Medulla oblongata (tissue), 1 donor: ENCODE data around the gene FAXDC2.
A peak's percentile ranks its signal among the peaks of the same experiment; 100 is the strongest.

Source experiments
- DNase-seq: peaks from one replicate; pipeline ENCODE4 v3.0.0-alpha.2; 2015; ENCODE audit errors: extremely low spot score

FAXDC2 gene, protein sequence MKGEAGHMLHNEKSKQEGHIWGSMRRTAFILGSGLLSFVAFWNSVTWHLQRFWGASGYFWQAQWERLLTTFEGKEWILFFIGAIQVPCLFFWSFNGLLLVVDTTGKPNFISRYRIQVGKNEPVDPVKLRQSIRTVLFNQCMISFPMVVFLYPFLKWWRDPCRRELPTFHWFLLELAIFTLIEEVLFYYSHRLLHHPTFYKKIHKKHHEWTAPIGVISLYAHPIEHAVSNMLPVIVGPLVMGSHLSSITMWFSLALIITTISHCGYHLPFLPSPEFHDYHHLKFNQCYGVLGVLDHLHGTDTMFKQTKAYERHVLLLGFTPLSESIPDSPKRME

DNA sequence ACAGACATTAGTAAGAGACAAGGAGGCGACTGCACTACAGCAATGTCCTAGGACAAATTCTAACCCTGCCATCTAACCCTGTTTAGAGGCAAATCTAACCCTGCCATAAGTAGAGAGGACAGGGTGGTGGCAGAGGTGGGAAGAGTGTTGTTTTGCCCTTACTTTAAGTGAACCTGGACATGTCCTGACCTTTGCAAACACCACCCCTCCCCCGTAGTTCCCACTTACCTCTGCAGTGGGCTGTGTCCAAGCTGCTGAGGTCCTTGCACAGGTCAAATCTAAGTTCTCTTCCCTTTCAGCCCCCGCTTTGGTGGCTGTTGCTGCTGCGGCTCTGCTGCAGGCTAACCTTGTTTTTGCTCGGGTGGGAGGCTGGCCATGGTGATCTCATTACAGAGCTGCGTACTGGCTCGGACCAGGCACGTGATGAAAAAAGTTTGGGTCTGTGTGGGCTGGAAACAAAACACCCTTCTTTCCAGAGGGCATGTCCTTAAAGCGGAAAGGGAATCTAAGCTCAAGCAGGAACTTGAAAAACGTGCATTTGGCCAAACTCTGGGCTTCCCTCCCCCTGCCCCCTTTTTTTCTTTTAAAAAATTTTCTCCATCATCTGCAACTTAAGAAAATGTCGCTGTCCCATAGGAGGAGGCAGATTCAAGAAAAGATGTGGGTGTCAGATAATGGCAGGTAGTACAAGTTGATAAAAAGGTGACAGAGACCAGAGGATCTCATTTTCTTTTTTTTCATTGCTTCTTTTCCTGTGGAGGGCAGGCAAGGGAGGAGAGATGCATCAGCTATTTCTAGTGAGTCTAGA lies at the start of gene FAXDC2:
FAXDC2 (minus strand) TSS at position 349 of the 808 bp plus-strand sequence. CDS start 12,425 bp downstream, outside the sequence.
- peak; percentile 93 for DNase-seq

DNA sequence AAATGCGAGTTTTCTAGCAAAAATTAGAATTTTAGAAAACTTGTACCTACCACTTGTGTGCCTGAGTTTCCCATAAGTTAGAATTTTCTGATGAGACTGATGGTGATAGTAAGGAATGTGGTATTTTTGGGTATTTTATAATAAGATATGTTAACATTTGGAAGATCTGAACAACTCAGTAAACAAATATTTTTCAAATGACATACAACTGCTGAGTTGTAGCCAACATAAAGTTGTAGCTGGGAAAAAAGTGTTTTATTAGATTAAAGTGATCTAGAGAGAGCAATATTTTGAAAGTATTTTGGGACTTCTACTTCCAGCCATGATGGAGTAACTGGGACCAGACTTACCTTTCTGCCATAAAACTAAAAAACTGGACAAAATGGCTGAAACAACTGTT lies 49.7 kb upstream of the FAXDC2 start:
- no peak for DNase-seq

DNA sequence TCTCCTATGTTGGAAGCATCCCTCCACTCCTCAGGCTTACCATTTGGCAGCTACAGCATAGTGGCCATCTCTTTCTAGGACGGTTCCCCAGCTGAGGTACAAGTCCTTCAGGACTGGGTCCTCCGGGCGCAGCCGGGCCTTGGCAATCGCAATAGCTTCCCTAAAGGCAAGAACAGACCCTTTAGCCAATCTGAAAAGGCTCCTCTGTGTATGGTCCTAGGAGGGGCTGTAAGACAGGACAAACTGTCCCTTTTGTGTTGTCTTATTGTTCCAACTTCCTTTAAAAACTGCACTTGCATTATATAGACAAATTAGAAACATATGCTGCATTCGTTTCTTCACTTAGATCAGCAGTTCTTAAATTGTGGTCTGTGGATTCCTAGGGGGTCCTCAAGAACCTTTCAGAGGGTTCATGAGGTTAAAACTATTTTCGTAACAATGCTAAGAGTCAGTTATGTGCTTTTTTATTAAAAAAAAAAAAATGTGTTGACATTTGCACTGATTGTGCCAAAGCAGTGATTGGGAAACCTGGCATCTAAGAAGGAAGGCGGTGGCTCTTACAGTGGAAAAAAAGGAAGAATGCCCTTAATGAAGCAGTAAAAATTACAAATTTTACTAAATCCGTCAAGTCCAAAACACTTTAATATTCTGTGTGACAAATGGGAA lies 48.9 kb upstream of the FAXDC2 start:
- DNase-seq = no peak

DNA sequence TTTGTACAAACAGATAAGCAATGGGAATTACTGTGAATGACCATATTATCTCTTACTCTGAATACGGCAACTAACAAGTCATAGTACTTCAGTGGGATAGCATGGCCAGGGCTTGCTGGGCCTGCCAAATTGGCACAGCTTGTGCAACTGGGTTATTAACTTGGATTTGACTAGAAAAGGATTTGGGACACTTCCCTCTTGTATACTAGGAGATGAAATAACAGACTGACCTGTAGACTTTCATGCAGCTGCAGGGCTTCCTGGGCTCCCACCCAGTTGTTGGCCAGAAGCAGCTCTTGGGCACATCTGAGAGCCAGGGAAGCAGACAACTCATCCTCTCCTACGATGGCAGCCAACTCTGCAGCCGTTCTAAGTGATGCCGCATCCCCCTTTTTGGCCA lies 47.8 kb upstream of the FAXDC2 start:
- peak; percentile 24 for DNase-seq

DNA sequence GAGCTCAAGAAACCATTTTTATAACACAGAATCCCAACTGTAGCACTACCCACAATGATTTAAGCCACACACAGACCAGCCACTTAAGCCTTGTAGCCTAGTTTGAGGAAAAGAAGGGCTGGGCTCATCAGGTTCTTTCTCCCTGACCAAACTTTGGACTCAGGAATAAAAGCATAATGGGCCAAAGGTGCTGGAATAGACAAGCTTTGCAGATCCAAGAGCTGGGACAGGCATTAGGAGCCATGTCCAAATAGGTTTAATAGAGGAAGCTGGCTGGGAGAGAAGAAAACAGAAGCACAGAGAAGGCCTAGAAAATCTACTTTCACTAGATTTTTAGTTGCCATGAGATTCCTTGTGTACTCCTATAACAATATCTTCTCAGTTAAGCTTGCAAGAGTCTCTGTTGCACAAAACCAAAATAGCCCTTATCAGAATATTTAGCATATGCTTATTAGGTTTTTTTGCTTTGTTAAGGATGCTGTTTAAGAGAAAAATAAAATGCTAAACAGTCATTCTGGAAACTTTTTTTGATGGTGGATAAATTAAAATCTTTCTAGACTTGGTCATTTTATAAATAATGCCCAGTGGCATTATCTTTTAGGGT lies 46.3 kb upstream of the FAXDC2 start:
- DNase-seq = peak; percentile 17

DNA sequence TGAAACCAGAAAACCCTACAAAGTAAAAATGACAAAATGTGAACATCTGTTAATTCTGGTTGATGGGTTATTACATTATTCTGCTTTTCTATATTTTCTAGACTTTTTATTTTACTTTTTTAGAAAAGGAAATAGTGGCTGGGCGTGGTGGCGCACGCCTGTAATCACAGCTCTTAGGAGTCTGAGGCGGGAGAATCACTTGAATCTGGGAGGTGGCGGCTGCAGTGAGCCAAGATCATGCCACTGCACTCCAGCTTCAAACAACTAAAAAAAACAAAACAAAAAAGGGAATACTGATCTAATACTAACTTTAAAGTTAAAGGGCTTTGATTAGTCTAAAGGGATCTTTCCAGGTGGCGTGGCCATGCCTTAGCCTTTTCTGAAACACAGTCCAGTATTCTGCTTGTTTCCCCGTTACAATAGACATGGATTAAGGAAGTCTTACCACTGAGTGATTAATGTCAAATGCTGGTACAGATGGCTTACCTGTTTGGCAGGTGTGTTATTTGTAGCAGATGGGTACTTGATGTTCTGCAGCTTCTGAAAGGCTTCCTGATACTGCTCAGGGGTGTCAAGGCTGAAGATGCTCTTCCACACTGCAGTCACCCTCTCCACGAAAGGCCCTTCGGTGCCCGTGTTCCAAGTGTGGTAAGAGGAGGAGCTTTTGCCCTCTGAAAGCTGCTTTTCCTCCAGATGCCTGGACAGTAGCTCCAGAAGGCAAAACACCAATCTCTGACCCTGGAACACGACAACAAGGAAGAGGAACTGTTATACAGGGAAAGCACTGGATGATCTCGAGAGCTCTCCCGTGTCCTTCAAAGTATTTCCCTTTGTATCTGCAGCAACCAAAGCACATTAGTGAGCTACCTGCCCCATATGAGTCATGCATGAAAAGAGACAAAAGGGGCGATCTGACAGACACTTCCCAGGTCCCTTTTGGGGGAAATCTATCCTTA lies 45.5 kb upstream of the FAXDC2 start:
- DNase-seq = no peak

DNA sequence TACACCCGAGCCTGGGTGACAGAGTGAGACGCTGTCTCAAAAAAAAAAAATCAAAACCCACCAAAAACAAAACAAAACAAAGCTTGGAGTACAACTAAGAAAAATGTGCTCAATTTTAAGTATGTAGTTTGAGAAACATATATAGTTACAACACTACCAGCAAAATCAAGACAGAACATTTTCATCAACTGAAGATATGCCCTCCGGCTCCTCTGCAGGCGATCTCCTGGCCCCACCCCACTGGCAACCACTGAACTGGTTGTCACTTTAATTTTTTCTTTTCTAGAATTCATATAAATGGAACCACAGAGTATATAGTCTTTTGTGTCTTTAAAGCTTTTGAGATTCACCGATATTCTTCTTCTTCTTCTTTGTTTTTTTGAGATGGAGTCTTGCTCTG lies 43.0 kb upstream of the FAXDC2 start:
- no peak for DNase-seq

DNA sequence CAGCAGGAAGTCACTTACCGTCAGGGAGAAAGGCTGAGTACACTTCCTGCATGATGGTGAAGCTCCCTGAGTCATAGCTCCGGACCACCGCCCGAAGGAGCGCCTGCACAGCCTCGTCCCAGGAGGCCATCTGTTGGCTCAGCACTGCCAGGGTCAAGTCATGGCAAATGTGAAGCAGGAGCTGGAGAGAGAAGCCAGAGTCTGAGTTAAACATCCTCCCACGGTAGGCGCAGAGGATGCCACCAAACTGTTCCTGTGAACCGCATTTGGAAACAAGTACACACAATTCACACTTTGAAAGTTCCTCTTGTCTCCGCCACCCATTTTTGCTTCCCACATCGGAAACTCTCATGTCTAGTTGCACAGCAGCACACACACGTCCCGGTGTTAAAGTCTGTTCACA lies 42.0 kb upstream of the FAXDC2 start:
- DNase-seq = no peak

DNA sequence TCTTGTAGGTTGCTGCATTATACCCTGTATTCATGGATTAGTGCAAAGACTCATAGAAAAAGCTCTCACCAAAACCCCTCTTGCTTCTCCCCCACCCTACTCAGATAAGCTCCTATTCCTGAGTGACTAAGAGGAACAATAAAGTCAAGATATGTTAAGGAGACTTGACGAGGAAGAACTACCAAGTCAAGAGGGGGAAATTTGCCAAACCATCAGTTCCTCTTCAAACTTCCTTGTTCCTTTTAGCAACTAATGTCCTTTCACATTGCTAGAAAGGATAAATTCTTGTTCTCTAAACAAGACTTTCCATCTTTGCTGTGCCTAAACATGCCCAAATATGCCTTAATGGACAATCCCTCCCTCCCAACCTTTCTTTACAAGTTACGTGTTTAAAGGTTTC lies 35.0 kb upstream of the FAXDC2 start:
- DNase-seq = no peak

DNA sequence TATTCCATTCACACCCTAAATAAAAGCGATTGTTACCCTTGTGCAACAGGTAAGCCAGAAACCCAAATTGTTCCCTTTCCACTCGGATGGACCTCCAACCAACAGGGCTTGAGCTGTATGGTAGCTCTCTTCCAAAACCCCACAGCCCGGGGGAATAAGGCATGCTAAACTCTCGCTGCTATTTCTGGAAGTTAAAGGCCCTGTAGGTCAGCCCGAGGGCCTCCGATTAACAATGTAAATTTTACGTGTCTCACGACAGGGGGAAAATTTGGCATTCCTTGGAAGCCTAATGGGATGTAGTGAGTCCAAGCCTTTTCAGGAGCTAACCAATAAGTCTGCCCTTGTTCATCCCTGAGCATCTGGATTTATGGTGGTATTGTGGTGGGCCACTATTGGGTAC lies 34.0 kb upstream of the FAXDC2 start:
- DNase-seq = no peak

DNA sequence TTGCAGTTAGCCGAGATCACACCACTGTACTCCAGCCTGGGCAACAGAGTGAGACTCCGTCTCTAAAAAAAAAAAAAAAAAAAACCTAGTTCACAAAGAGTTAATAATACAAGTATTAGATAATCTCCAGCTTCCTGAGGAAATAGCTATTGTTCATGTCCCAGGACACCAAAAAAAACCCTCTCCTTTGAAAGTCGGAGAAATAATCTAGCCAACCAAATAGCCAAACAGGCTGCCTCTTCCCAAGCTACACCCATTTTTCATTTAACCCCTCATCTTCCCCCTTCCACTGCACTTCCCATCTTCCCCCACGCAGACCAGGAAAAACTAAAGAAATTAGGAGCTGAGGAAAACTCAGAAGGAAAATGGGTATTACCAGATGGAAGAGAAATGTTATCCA lies 31.6 kb upstream of the FAXDC2 start:
- DNase-seq = no peak

DNA sequence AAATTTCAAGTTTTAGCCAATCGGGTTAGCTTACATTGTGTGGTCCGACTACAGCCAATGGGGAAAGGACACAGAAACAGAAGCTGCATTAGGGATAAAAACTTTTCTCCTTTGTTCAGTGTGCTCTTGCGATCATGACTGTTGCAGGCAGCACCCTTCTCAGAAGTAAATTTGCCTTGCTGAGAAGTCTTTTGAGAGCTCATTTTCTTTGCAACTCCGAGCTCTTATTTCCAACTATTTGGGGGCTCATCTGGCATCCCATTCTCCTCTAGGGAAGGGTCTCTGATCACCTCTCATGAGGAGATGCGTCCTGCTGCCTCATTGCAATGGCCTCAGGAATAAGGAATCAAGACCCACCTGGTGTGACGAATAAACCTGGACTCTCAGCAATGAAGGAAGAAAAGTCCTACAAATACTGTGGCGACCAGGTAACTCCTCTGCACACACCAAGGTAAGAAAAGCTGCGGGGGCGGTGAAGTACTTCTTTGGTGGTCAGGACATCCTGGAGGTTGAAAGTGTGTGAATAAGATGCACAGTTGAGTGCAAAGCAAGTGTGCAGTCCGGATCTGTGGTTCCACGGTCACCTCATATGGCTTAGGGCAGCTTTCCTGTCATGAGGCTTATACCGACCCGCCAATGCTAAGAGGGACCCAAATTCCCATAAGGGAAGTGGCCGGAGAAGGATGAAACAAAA lies 28.4 kb upstream of the FAXDC2 start:
- DNase-seq = no peak

DNA sequence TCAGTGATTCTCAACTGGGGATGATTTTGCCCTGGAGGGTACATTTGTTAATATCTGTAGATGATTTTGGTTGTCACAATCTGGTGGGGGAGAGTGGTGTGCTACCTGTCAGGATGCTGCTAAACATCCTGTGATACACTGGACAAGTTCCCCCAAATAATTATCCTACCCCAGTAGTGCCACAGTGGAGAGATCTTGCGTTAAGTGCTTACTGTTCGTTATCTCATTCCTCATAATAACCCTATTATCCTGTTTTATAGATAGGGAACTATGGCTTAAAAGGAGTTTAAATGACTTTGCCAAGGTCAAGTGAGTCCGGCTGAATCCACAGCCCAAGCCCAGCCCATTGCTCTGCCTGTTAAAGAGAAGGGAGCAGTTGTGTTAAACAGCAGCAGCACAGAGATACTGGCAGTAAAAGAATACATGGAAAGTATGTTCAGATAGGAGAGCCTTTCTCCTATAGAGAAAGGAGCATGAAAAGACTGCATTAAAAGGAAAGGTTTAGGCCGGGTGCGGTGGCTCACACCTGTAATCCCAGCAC lies 23.5 kb upstream of the FAXDC2 start:
- no peak for DNase-seq

DNA sequence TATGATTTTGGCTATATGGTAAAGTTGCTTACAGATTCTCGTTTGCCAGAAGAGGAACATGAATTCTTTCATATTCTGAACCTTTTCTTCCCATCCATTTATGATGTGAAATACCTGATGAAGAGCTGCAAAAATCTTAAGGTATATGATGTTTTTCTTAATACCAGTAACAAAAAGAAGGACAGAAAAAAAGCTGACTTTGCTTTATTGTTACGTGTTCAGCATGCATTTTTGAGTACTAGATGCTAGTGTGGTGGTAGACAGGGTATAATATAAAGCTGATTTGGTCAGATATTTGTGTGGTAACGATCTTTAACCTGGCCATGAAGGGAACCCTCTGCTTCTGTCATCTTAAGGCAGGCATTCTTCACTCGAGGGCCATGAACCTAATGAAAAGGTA lies 21.3 kb upstream of the FAXDC2 start:
- DNase-seq = no peak

DNA sequence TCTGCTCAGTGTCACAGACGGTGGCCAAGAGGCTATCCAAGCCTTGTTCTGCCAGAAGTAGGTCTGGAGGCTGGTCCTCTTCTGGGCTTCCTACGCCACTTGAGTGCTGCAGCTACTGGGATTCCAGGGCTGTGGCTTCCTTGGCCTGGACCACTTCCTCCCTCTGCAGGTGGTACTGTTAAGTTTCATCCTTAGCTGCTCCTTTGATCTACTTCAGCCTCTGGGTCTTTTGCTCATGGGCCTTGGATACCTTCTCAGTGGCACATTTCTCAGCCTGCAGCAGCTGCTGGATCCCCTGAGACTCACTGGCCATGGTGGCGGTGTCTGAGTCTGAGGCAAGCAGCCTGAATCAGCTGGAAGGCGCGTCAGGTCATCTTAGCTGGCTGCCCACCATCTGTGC lies 18.3 kb upstream of the FAXDC2 start:
- DNase-seq = no peak

DNA sequence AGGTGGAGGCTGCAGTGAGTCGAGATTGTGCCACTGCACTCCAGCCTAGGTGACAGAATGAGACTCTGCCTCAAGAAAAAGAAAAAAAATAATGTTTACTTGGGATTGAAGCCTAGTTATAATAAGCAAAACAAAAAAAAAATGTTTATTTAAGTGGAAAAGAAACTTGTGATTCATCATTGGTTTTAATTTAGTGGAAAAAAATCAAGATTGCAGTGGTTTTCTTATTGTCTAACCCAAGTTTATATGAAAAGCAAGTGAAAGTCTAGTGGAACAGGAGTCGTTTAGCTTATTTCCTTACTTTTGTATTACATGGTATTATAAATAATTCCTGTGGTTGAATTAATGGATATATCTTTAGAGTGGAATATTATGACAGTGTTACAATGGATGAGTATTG lies 16.4 kb upstream of the FAXDC2 start:
- DNase-seq = no peak

DNA sequence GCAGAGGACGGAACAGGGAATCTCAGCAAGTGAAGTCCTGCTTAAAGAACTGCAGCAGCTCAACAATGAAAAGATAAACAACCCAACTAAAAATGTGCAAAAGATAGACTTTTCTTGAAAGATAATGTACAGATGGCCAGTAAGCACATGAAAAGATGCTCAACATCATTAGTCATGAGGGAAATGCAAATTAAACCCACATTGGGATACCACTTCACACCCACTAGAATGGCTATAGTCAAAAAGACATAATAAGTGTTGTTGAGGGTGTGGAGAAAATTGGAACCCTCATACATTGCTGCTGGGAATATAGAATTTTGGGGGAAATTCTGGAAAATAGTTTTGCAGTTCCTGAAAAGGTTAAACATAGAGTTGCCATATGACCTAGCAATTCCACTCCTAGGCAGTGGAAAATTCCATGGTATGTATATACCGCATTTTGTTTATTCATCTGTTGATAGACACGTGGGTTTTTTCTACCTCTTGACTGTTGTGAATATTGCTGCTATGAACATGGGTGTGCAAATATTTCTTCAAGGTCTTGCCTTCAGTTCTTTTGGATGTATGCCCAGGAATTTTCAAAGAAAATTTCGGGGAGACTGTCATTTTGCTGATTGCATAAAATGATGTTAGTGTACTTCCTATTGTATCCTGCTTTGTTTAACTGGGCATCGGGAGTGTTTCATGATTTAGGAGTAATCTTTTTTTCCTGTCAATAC lies 15.2 kb upstream of the FAXDC2 start:
- DNase-seq = no peak

DNA sequence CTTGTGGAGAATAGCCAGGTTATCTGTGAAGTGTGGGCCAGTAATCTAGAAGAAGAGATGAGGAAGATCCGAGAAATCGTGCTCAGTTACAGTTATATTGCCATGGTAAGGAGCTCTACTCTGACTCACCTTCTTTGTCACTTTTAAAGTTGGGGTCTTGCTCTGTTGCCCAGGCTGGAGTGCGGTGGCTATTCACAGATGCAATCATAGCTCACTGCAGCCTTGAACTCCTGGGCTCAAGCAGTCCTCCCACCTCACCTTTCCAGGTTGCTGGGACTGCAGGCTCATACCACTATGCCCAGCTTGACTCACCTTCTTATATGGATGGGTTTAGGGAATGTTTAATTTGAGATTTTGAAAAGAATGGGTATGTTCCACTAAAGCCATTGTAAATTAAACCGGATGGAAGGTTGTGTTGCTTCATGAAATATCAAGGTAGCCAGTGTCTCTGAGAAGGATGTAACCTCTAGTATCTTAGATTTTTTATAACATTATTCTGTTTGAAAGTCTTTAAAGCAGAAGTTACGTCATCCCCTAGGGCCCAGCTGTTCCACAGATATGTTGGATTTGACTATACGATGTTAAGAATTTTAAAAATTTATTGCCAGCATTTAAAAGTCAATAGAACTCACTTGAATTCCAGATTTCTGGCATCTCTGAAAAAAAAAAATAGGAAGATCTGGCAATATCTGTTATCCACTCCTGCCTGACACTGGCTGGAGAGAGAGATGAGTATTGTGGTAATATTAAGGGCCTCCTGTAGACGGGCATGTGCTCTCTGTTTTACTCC lies 13.1 kb upstream of the FAXDC2 start:
- DNase-seq = no peak

DNA sequence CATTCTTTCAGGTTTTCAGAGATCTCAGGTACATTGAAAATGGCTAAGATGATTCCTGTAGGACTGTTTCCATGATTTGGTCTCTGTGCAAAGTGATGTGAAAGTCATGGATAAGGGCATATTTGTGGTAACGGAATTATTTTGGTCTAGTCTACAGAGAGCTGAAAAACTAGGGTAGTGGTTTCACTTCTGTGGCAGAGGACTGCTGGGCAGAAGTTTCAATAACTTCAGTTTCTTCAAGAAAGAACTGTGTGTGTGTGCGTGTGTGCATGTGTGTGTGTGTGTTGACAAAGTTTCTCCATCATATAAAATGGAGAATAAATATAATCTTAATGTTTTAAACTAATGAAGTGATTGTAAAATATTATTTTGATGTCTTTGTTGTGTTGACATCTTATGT lies 12.4 kb upstream of the FAXDC2 start:
- no peak for DNase-seq
